ENCODE measurements around the gene MTSS2.

MTSS2 gene

DNA sequence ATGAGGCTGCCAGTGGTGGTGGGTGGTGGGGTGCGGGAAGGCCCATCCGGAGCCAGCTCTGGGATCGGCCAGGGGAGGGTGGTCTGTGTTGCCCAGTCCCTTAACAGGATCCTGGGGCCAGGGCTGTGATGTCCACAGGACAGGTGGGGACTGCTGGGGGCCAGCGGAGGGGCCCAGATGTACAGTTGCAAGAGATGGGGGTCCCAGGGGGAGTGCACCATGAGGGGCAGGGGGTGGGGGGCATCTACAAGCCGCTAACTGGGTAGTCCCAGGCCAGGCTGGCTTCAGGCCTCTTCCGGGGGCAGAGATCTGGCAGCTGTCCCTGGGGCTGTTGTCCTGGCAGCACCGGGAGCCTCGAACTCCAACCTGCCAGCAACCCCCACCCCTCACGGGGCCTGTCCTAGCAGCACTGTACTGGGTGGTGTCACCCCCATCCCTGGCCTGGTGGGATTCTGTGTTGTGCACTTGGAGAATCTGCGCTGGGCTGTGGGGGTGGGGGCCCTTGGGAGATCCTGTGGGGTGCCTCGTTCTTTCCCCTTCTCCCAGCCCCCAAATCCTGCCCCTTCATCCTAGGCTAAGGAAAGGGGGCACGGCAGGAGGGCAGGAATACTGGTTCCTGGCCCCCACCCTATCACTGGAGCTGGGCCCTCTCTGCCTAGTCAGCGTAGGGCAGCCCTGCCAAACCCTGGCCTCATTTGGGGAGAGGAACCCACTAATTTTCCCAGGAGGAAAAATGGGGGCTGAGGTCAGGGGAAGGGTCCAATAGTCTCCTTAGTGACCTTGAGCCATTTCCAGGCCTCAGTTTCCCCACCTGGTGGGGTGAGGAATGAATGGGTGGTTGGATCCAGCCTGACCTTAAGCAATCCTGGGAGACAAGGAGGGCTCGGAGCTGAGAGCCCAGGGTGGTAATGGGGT, 1.4 kb downstream of the MTSS2 start:
- no peak for ATAC-seq
- TF ChIP-seq ZNF70 (CRISPR knock-in tag; IDR thresholded peaks at IDR 0.05): no peak

DNA sequence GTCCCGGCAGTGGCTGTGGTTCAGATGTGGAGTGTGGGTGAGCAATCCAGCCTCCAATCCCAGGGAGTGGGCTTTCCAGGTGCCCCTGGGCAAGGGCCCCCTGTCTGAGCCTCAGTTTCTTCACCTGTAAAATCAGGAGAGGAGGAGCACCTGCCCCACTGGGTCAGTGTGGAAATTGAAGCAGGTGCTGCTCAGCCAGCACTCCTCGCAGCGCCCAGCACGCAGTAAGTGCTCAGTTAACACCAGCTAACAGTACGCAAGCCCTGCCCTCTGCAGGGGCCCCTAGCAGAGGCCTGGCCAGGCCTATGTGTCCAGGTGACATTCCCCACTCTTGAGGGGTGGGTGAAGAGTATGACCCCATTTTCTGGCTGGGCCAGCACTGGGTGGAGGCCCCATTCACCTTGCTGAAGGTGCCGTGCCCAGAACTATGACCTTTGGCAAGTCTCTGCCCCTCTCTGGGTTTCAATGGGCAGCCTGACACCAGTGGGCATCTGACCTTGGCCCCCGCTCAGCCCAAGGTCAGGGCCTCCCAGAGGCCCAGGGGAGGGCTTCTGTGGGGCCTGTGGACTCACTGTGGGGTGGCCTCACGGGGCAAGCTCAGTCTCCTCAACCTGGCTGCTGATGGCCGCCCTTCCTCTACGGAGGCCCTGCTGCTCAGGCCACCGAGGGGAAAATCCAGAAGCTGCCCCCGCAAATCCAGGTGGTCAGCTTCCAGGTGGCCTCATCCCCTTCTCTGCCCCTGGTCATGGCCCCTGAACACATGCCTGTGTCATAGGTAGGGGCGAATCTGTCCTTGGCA, 2.5 kb downstream of the MTSS2 start:
- no peak for ATAC-seq
- TF ChIP-seq, protein P1, sequence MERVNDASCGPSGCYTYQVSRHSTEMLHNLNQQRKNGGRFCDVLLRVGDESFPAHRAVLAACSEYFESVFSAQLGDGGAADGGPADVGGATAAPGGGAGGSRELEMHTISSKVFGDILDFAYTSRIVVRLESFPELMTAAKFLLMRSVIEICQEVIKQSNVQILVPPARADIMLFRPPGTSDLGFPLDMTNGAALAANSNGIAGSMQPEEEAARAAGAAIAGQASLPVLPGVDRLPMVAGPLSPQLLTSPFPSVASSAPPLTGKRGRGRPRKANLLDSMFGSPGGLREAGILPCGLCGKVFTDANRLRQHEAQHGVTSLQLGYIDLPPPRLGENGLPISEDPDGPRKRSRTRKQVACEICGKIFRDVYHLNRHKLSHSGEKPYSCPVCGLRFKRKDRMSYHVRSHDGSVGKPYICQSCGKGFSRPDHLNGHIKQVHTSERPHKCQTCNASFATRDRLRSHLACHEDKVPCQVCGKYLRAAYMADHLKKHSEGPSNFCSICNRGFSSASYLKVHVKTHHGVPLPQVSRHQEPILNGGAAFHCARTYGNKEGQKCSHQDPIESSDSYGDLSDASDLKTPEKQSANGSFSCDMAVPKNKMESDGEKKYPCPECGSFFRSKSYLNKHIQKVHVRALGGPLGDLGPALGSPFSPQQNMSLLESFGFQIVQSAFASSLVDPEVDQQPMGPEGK (CRISPR knock-in tag; IDR thresholded peaks at IDR 0.05; ENCODE audit: borderline replicate concordance): no peak
- TF ChIP-seq, protein P2, sequence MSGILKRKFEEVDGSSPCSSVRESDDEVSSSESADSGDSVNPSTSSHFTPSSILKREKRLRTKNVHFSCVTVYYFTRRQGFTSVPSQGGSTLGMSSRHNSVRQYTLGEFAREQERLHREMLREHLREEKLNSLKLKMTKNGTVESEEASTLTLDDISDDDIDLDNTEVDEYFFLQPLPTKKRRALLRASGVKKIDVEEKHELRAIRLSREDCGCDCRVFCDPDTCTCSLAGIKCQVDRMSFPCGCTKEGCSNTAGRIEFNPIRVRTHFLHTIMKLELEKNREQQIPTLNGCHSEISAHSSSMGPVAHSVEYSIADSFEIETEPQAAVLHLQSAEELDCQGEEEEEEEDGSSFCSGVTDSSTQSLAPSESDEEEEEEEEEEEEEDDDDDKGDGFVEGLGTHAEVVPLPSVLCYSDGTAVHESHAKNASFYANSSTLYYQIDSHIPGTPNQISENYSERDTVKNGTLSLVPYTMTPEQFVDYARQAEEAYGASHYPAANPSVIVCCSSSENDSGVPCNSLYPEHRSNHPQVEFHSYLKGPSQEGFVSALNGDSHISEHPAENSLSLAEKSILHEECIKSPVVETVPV (CRISPR knock-in tag; IDR thresholded peaks at IDR 0.05): no peak
- TF ChIP-seq, protein P3, sequence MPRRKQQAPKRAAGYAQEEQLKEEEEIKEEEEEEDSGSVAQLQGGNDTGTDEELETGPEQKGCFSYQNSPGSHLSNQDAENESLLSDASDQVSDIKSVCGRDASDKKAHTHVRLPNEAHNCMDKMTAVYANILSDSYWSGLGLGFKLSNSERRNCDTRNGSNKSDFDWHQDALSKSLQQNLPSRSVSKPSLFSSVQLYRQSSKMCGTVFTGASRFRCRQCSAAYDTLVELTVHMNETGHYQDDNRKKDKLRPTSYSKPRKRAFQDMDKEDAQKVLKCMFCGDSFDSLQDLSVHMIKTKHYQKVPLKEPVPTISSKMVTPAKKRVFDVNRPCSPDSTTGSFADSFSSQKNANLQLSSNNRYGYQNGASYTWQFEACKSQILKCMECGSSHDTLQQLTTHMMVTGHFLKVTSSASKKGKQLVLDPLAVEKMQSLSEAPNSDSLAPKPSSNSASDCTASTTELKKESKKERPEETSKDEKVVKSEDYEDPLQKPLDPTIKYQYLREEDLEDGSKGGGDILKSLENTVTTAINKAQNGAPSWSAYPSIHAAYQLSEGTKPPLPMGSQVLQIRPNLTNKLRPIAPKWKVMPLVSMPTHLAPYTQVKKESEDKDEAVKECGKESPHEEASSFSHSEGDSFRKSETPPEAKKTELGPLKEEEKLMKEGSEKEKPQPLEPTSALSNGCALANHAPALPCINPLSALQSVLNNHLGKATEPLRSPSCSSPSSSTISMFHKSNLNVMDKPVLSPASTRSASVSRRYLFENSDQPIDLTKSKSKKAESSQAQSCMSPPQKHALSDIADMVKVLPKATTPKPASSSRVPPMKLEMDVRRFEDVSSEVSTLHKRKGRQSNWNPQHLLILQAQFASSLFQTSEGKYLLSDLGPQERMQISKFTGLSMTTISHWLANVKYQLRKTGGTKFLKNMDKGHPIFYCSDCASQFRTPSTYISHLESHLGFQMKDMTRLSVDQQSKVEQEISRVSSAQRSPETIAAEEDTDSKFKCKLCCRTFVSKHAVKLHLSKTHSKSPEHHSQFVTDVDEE (CRISPR knock-in tag; IDR thresholded peaks at IDR 0.05): no peak
- TF ChIP-seq ZC3H10 (CRISPR knock-in tag; IDR thresholded peaks at IDR 0.05) (no peak), TOX (CRISPR knock-in tag; IDR thresholded peaks at IDR 0.05; ENCODE audit: borderline replicate concordance) (no peak), OSR1 (CRISPR knock-in tag; IDR thresholded peaks at IDR 0.05) (no peak), ZFP30 (CRISPR knock-in tag; IDR thresholded peaks at IDR 0.05) (no peak), ESRRG (CRISPR knock-in tag; IDR thresholded peaks at IDR 0.05) (no peak), SNAI2 (CRISPR knock-in tag; IDR thresholded peaks at IDR 0.05) (no peak), TCF4 (CRISPR knock-in tag; IDR thresholded peaks at IDR 0.05; ENCODE audit: borderline replicate concordance) (no peak), ZNF70 (CRISPR knock-in tag; IDR thresholded peaks at IDR 0.05) (no peak), ARNTL (CRISPR knock-in tag; IDR thresholded peaks at IDR 0.05; ENCODE audit: borderline replicate concordance, low read depth) (no peak), CSDC2 (CRISPR knock-in tag; IDR thresholded peaks at IDR 0.05) (no peak), GLIS3 (CRISPR knock-in tag; IDR thresholded peaks at IDR 0.05) (no peak)
- TF ChIP-seq, protein P4, sequence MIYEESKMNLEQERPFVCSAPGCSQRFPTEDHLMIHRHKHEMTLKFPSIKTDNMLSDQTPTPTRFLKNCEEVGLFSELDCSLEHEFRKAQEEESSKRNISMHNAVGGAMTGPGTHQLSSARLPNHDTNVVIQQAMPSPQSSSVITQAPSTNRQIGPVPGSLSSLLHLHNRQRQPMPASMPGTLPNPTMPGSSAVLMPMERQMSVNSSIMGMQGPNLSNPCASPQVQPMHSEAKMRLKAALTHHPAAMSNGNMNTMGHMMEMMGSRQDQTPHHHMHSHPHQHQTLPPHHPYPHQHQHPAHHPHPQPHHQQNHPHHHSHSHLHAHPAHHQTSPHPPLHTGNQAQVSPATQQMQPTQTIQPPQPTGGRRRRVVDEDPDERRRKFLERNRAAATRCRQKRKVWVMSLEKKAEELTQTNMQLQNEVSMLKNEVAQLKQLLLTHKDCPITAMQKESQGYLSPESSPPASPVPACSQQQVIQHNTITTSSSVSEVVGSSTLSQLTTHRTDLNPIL (CRISPR knock-in tag; IDR thresholded peaks at IDR 0.05; ENCODE audit: low read depth): no peak

DNA sequence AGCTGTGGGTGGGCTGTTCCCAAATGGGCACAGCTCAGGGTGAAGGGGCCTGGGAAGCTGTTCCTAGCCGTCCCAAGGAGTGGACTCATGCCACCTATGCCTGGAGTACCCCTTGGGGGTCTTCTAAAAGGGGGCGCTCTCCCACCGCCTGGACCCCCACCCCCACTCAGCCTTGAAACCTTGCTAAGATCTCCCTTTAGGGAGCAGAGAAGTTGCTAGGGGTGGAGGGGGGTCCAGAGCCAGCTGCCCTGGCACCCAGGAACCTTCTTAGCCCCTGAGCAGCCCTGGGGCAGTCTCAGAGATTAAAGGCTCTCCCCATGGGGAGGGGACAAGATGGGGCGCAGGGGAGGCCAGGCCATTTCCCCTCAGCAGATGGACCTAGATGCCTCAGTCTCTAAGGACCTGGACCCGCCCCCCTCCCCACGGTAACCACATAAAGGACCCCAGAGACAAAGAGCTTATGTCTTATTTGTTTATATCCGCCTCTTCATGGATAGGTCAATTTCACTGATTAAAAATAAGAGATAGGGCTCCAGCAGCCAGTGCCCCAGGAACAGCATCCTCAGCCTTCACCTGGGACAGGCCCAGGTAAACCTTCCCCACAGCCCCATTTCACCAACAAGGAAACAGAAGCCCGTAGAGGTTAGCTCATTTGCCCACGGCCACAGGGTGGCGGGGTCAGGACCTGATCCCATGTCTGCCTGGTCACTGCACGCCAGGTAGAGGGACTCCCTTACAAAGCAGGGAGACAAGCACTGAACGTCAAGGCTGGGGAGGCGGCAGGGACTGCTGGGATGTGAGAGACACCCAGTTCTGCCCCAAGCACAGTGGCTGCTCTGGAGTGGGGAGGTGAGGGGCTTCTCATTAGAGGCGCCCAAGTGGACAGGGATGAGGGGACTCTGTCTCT, 3.4 kb downstream of the MTSS2 start:
- TF ChIP-seq TOX (CRISPR knock-in tag; IDR thresholded peaks at IDR 0.05; ENCODE audit: borderline replicate concordance) (no peak), SNAI2 (CRISPR knock-in tag; IDR thresholded peaks at IDR 0.05) (no peak), ZNF565 (CRISPR knock-in tag; conservative IDR thresholded peaks at IDR 0.05; ENCODE audit: low read depth) (no peak), ZFP3 (CRISPR knock-in tag; IDR thresholded peaks at IDR 0.05) (no peak), ZC3H10 (CRISPR knock-in tag; IDR thresholded peaks at IDR 0.05) (no peak), PPARA (CRISPR knock-in tag; IDR thresholded peaks at IDR 0.05; ENCODE audit: borderline replicate concordance) (no peak)
- ATAC-seq: no peak

Measured in SK-N-SH treated with all-trans-retinoic acid at 6 μM for 48 hours (cell line).